ENCODE data around the gene JAKMIP2.

The JAKMIP2 gene

DNA sequence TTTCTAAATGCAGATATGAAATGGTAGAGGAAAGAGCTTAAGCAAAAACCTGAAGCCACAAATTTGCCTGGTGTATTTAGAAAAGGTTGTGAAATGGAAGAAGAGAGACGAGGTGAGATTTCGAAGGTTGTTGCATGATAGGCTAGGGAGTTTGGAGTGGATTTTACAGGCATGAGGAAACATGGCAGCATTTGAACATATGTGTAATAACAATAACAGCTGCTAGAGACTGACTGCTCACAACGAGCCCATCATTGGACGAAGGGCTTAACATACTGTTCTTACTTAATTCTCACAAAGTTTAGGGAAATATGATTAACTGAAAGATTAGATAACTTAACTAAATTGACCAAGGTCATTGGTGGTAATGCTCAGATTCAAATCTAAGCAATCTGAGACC is 108.1 kb downstream of the JAKMIP2 start:
- H3K4ac ChIP-seq (ENCODE audit: low read depth, low read length) = no peak overlapping the region
- H3K18ac ChIP-seq (ENCODE audit: low read length) = no peak overlapping the region

DNA sequence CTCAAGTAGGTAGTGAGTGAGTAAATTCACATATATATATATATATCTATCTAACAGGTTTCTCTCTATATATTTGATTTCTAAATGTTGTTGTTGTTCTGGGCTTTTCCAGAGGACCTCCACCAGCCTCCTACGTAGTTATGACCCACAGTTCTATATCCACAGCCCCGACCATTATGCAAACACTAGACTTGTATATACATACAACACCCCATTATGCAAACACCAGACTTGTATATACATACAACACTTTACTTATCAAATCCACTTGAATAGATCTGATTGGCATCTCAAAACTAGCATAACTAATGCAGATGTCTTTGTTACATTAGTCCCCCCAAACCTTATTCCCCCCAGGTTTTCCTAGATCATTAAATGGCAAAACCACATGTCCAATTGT is 108.7 kb downstream of the JAKMIP2 start:
- Histone ChIP-seq H4K8ac (ENCODE audit: low read depth, low read length) (no peak overlapping the region), H3K4me1 (ENCODE audit: control insufficient read depth in 1 of 2, insufficient read depth in 2 of 2, low read length in 2 of 2) (no peaks in the 10 kb centered on the region), H3K4me2 (ENCODE audit: low read length) (no peak overlapping the region), H3K27me3 (ENCODE audit: insufficient read depth, low read length) (no peaks in the 10 kb centered on the region), H2AFZ (ENCODE audit: insufficient read depth, low read length, poor library complexity) (no peak overlapping the region), H2BK12ac (ENCODE audit: low read length) (no peak overlapping the region), H3K4me3 (ENCODE audit: low read depth, low read length) (no peak overlapping the region), H2AK5ac (ENCODE audit: low read length) (no peak overlapping the region), H3K9ac (ENCODE audit: low read length) (no peak overlapping the region), H3K27ac (ENCODE audit: low read depth, low read length) (no peak overlapping the region), H3K18ac (ENCODE audit: low read length) (no peak overlapping the region), H4K91ac (ENCODE audit: low read depth, low read length) (no peak overlapping the region), H3K23ac (ENCODE audit: low read length) (no peak overlapping the region), H3K9me3 (ENCODE audit: insufficient read depth, low read depth, low read length) (no peaks in the 10 kb centered on the region), H3K79me1 (ENCODE audit: low read length) (no peaks in the 10 kb centered on the region), H2BK5ac (ENCODE audit: low read depth, low read length, poor library complexity) (no peak overlapping the region), H3K4ac (ENCODE audit: low read depth, low read length) (no peak overlapping the region), H4K12ac (ENCODE audit: low read depth, low read length) (no peak overlapping the region), H2BK120ac (ENCODE audit: insufficient read depth, low read length, poor library complexity) (no peak overlapping the region), H3K79me2 (ENCODE audit: control insufficient read depth, insufficient read depth, low read length, poor library complexity) (no peaks in the 10 kb centered on the region), H3K14ac (ENCODE audit: low read length) (no peak overlapping the region), H3K36me3 (ENCODE audit: control insufficient read depth in 1 of 2, insufficient read depth in 2 of 2, low read length in 2 of 2) (no peaks in the 10 kb centered on the region)
- WGBS (ENCODE audit: extremely low coverage, insufficient coverage, insufficient read length) = no CpG with 5 or more reads among the region's 2 CpGs
- no peak for DNase-seq

More for the DNA sequence above, 108.1 kb downstream of the JAKMIP2 start:
- no peak overlapping the region for H4K12ac ChIP-seq (ENCODE audit: low read depth, low read length)
- H3K4me3 ChIP-seq (ENCODE audit: low read depth, low read length) = no peak overlapping the region
- H3K23ac ChIP-seq (ENCODE audit: low read length) = no peak overlapping the region
- H3K9ac ChIP-seq (ENCODE audit: low read length) = no peak overlapping the region
- H3K79me2 ChIP-seq (ENCODE audit: control insufficient read depth, insufficient read depth, low read length, poor library complexity) = no peaks in the 10 kb centered on the region
- H4K8ac ChIP-seq (ENCODE audit: low read depth, low read length) = no peak overlapping the region
- H2BK5ac ChIP-seq (ENCODE audit: low read depth, low read length, poor library complexity) = no peak overlapping the region
- no peak overlapping the region for H2AK5ac ChIP-seq (ENCODE audit: low read length)
- no peaks in the 10 kb centered on the region for H3K27me3 ChIP-seq (ENCODE audit: insufficient read depth, low read length)
- H3K14ac ChIP-seq (ENCODE audit: low read length) = no peak overlapping the region
- H3K4me1 ChIP-seq (ENCODE audit: control insufficient read depth in 1 of 2, insufficient read depth in 2 of 2, low read length in 2 of 2) = no peaks in the 10 kb centered on the region
- H2AFZ ChIP-seq (ENCODE audit: insufficient read depth, low read length, poor library complexity) = no peak overlapping the region
- no peaks in the 10 kb centered on the region for H3K9me3 ChIP-seq (ENCODE audit: insufficient read depth, low read depth, low read length)
- no peak overlapping the region for H2BK120ac ChIP-seq (ENCODE audit: insufficient read depth, low read length, poor library complexity)
- no peaks in the 10 kb centered on the region for H3K36me3 ChIP-seq (ENCODE audit: control insufficient read depth in 1 of 2, insufficient read depth in 2 of 2, low read length in 2 of 2)
- no peaks in the 10 kb centered on the region for H3K79me1 ChIP-seq (ENCODE audit: low read length)
- no peak overlapping the region for H3K27ac ChIP-seq (ENCODE audit: low read depth, low read length)
- no peak overlapping the region for H2BK12ac ChIP-seq (ENCODE audit: low read length)
- H3K4me2 ChIP-seq (ENCODE audit: low read length) = no peak overlapping the region
- DNase-seq = no peak
- H4K91ac ChIP-seq (ENCODE audit: low read depth, low read length) = no peak overlapping the region
- 100% methylated on average over 2 of the region's 4 CpGs for WGBS (ENCODE audit: extremely low coverage, insufficient coverage, insufficient read length)

DNA sequence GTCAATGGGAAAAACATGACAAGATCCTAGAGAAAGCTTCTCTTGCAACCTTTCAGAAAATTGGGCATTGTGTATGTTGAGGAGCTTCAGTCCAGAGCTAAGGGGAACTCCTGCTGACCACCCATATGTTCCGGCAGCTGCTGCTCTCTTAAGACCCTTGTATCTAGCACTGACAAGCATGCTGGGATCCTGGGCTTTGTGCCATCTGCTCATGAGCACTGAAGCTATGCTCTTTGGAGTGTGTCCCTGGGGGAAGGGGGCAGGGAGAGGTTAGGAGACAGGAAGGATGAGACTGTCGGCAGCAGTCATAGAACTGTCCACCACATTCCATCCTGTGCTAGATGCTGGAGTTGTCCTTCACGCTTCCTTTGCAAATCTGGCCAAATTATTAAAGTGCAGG is 109.3 kb downstream of the JAKMIP2 start:
- no peak for DNase-seq
- H3K4ac ChIP-seq (ENCODE audit: low read depth, low read length) = no peak overlapping the region
- H3K4me3 ChIP-seq (ENCODE audit: low read depth, low read length) = no peak overlapping the region
- H4K8ac ChIP-seq (ENCODE audit: low read depth, low read length) = no peak overlapping the region
- H3K9me3 ChIP-seq (ENCODE audit: insufficient read depth, low read depth, low read length) = no peaks in the 10 kb centered on the region
- no peak overlapping the region for H2BK12ac ChIP-seq (ENCODE audit: low read length)
- H3K4me2 ChIP-seq (ENCODE audit: low read length) = no peak overlapping the region
- no peak overlapping the region for H2AFZ ChIP-seq (ENCODE audit: insufficient read depth, low read length, poor library complexity)
- no peak overlapping the region for H3K27ac ChIP-seq (ENCODE audit: low read depth, low read length)
- no CpG with 5 or more reads among the region's 3 CpGs for WGBS (ENCODE audit: extremely low coverage, insufficient coverage, insufficient read length)
- H2BK5ac ChIP-seq (ENCODE audit: low read depth, low read length, poor library complexity) = no peak overlapping the region
- H3K23ac ChIP-seq (ENCODE audit: low read length) = no peak overlapping the region
- H3K27me3 ChIP-seq (ENCODE audit: insufficient read depth, low read length) = no peaks in the 10 kb centered on the region
- H3K36me3 ChIP-seq (ENCODE audit: control insufficient read depth in 1 of 2, insufficient read depth in 2 of 2, low read length in 2 of 2) = no peaks in the 10 kb centered on the region
- H4K12ac ChIP-seq (ENCODE audit: low read depth, low read length) = no peak overlapping the region
- no peak overlapping the region for H4K91ac ChIP-seq (ENCODE audit: low read depth, low read length)
- H3K9ac ChIP-seq (ENCODE audit: low read length) = no peak overlapping the region
- no peaks in the 10 kb centered on the region for H3K79me1 ChIP-seq (ENCODE audit: low read length)
- H3K79me2 ChIP-seq (ENCODE audit: control insufficient read depth, insufficient read depth, low read length, poor library complexity) = no peaks in the 10 kb centered on the region
- H2AK5ac ChIP-seq (ENCODE audit: low read length) = no peak overlapping the region
- no peak overlapping the region for H3K14ac ChIP-seq (ENCODE audit: low read length)
- no peak overlapping the region for H3K18ac ChIP-seq (ENCODE audit: low read length)
- H2BK120ac ChIP-seq (ENCODE audit: insufficient read depth, low read length, poor library complexity) = no peak overlapping the region
- no peaks in the 10 kb centered on the region for H3K4me1 ChIP-seq (ENCODE audit: control insufficient read depth in 1 of 2, insufficient read depth in 2 of 2, low read length in 2 of 2)

DNA sequence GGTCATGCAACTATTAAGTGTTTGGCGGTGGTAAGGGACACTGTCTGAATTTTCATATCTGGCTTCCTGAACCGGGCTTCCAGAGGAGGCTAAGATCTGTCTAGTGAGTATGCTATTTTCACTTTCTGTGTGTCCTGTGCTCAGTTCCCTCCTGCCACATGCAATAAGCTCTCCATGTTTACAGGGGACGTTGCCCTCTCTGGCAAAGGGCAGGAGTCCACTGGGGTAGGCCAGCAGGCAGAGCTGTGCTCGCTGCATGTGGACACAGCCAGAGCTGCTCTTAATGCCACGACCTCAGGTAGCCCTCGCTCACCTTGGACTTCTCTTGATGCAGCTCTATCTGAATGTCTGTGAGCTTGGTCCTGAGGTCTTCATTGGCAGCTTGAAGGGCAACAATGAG is 111.2 kb downstream of the JAKMIP2 start:
- no peak overlapping the region for H2BK12ac ChIP-seq (ENCODE audit: low read length)
- H4K12ac ChIP-seq (ENCODE audit: low read depth, low read length) = no peak overlapping the region
- H4K91ac ChIP-seq (ENCODE audit: low read depth, low read length) = no peak overlapping the region
- no peak for DNase-seq
- no peak overlapping the region for H3K18ac ChIP-seq (ENCODE audit: low read length)
- H3K9ac ChIP-seq (ENCODE audit: low read length) = no peak overlapping the region
- H3K9me3 ChIP-seq (ENCODE audit: insufficient read depth, low read depth, low read length) = no peaks in the 10 kb centered on the region
- H3K23ac ChIP-seq (ENCODE audit: low read length) = no peak overlapping the region
- no peaks in the 10 kb centered on the region for H3K27me3 ChIP-seq (ENCODE audit: insufficient read depth, low read length)
- no peaks in the 10 kb centered on the region for H3K79me1 ChIP-seq (ENCODE audit: low read length)
- H4K8ac ChIP-seq (ENCODE audit: low read depth, low read length) = no peak overlapping the region
- no peaks in the 10 kb centered on the region for H3K4me1 ChIP-seq (ENCODE audit: control insufficient read depth in 1 of 2, insufficient read depth in 2 of 2, low read length in 2 of 2)
- WGBS (ENCODE audit: extremely low coverage, insufficient coverage, insufficient read length) = no CpG with 5 or more reads among the region's 6 CpGs
- no peaks in the 10 kb centered on the region for H3K36me3 ChIP-seq (ENCODE audit: control insufficient read depth in 1 of 2, insufficient read depth in 2 of 2, low read length in 2 of 2)
- H2BK120ac ChIP-seq (ENCODE audit: insufficient read depth, low read length, poor library complexity) = no peak overlapping the region
- no peak overlapping the region for H3K4me3 ChIP-seq (ENCODE audit: low read depth, low read length)
- no peak overlapping the region for H2BK5ac ChIP-seq (ENCODE audit: low read depth, low read length, poor library complexity)
- H3K27ac ChIP-seq (ENCODE audit: low read depth, low read length) = no peak overlapping the region
- no peaks in the 10 kb centered on the region for H3K79me2 ChIP-seq (ENCODE audit: control insufficient read depth, insufficient read depth, low read length, poor library complexity)
- no peak overlapping the region for H3K4ac ChIP-seq (ENCODE audit: low read depth, low read length)
- no peak overlapping the region for H3K4me2 ChIP-seq (ENCODE audit: low read length)
- no peak overlapping the region for H2AK5ac ChIP-seq (ENCODE audit: low read length)
- H3K14ac ChIP-seq (ENCODE audit: low read length) = no peak overlapping the region
- no peak overlapping the region for H2AFZ ChIP-seq (ENCODE audit: insufficient read depth, low read length, poor library complexity)
